ENCODE data around the gene FASTKD2.
A peak's percentile ranks its signal among the peaks of the same experiment; 100 is the strongest.
"Not testable (repeated sequence)": the region's sequence is repeated elsewhere in the genome, so short reads cannot be mapped to it uniquely, and the experiment has no call there.

Gene FASTKD2

GRCh38 chr2:206792645-206793044 is 27.2 kb downstream of the FASTKD2 start:
- DNase-seq, result no peak

GRCh38 chr2:206797376-206797775 is 32.0 kb downstream of the FASTKD2 start:
- DNase-seq, result no peak

GRCh38 chr2:206798000-206798399 is 32.6 kb downstream of the FASTKD2 start:
- peak in 1 of 2 experiments; percentile 9 for DNase-seq

- DNase-seq, result peak in 1 of 2 experiments; percentile 8
These were observed 33.7 kb downstream of the FASTKD2 start for GRCh38 chr2:206799083-206799482.

GRCh38 chr2:206800506-206801417 is 35.4 kb downstream of the FASTKD2 start:
- peak; percentile 39 to 55 for DNase-seq

- DNase-seq, result no peak
These were observed 36.2 kb downstream of the FASTKD2 start for GRCh38 chr2:206801418-206802189.

GRCh38 chr2:206802654-206803514 is 37.5 kb downstream of the FASTKD2 start:
- no peak for DNase-seq

GRCh38 chr2:206804326-206804725 is 38.9 kb downstream of the FASTKD2 start:
- DNase-seq, result no peak

- no peak for DNase-seq
These were observed 40.6 kb downstream of the FASTKD2 start for GRCh38 chr2:206805887-206806607.

- DNase-seq, result not testable (repeated sequence)
These were observed 42.2 kb downstream of the FASTKD2 start for GRCh38 chr2:206807624-206808023.

GRCh38 chr2:206812471-206812870 is 47.1 kb downstream of the FASTKD2 start:
- DNase-seq, result not testable (repeated sequence)

- no peak for DNase-seq
These were observed 49.1 kb downstream of the FASTKD2 start for GRCh38 chr2:206814498-206814897.

GRCh38 chr2:206820807-206821206 is 55.4 kb downstream of the FASTKD2 start:
- DNase-seq, result no peak

- DNase-seq, result no peak
These were observed 57.8 kb downstream of the FASTKD2 start for GRCh38 chr2:206823178-206823577.

GRCh38 chr2:206824087-206824618 is 58.7 kb downstream of the FASTKD2 start:
- DNase-seq, result no peak

- no peak for DNase-seq
These were observed 59.6 kb downstream of the FASTKD2 start for GRCh38 chr2:206824993-206825392.

- no peak for DNase-seq
These were observed 66.1 kb downstream of the FASTKD2 start for GRCh38 chr2:206831442-206831995.

- no peak for DNase-seq
These were observed 67.5 kb downstream of the FASTKD2 start for GRCh38 chr2:206832873-206833272.

- DNase-seq, result no peak
These were observed 67.9 kb downstream of the FASTKD2 start for GRCh38 chr2:206833291-206833690.

- no peak for DNase-seq
These were observed 71.3 kb downstream of the FASTKD2 start for GRCh38 chr2:206836722-206837121.

- DNase-seq, result no peak
These were observed 72.4 kb downstream of the FASTKD2 start for GRCh38 chr2:206837775-206838174.

- DNase-seq, result no peak
These were observed 73.3 kb downstream of the FASTKD2 start for GRCh38 chr2:206838690-206839089.

All from activated CD4-positive, alpha-beta T cell treated with anti-CD3 and anti-CD28 coated beads, Interleukin-2, amount 50 U/mL, for 48 hours (primary cell).